ENCODE data around the gene GPX5. TPM values are rescaled to one million over a fixed set of nuclear protein-coding genes. Genes with fewer than 3 reads are reported as not detected.
"Not testable (repeated sequence)": the region's sequence is repeated elsewhere in the genome, so short reads cannot be mapped to it uniquely, and the experiment has no call there.

Gene GPX5
- total RNA-seq, 1 donor from 2014 or later = not detected

- Histone ChIP-seq H3K4me1 (peaks cover 3% of the 10 kb centered on the region), H3K9me3 (no peaks in the 10 kb centered on the region), H3K27ac (no peak overlapping the region), H3K27me3 (ENCODE audit: low read depth) (peaks cover 6% of the 10 kb centered on the region), H3K36me3 (no peaks in the 10 kb centered on the region), H3K4me3 (peak overlapping the region; percentile 43)
- DNase-seq (no peak), ATAC-seq (peak; percentile 42 to 68)
- TF ChIP-seq CTCF (IDR thresholded peaks at IDR 0.05) = no peak
- intact Hi-C loops (cut with DNase I) = no loop called here
These were observed 18.2 kb downstream of the GPX5 start for GRCh38 chr6:28543651-28544610.

GRCh38 chr6:28545955-28546354 is 20.3 kb downstream of the GPX5 start:
- no peak for DNase-seq
- Histone ChIP-seq H3K9me3 (no peaks in the 10 kb centered on the region), H3K27ac (no peak overlapping the region), H3K36me3 (no peaks in the 10 kb centered on the region), H3K4me3 (no peak overlapping the region), H3K4me1 (peaks cover 3% of the 10 kb centered on the region), H3K27me3 (ENCODE audit: low read depth) (peaks cover 6% of the 10 kb centered on the region)
- intact Hi-C loops (cut with DNase I) = no loop called here
- ATAC-seq = no peak
- TF ChIP-seq CTCF (IDR thresholded peaks at IDR 0.05) = no peak

GRCh38 chr6:28547003-28547402 is 21.3 kb downstream of the GPX5 start:
- DNase-seq; H3K27ac ChIP-seq; ATAC-seq; H3K9me3 ChIP-seq; H3K4me3 ChIP-seq; H3K27me3 ChIP-seq (ENCODE audit: low read depth); H3K4me1 ChIP-seq; intact Hi-C loops (cut with DNase I); H3K36me3 ChIP-seq: not testable (repeated sequence)

- peaks cover 4% of the 10 kb centered on the region for H3K27me3 ChIP-seq (ENCODE audit: low read depth)
- H3K27ac ChIP-seq = no peak overlapping the region
- ATAC-seq (no peak), DNase-seq (no peak)
- no peaks in the 10 kb centered on the region for H3K36me3 ChIP-seq
- TF ChIP-seq CTCF (IDR thresholded peaks at IDR 0.05) = no peak
- intact Hi-C loops (cut with DNase I) = no loop called here
- no peaks in the 10 kb centered on the region for H3K9me3 ChIP-seq
- H3K4me3 ChIP-seq = no peak overlapping the region
- no peaks in the 10 kb centered on the region for H3K4me1 ChIP-seq
These were observed 26.4 kb downstream of the GPX5 start for GRCh38 chr6:28551891-28552666.

GRCh38 chr6:28553384-28553985 is 27.8 kb downstream of the GPX5 start:
- Histone ChIP-seq H3K27ac (no peak overlapping the region), H3K9me3 (no peaks in the 10 kb centered on the region), H3K4me1 (no peaks in the 10 kb centered on the region), H3K27me3 (ENCODE audit: low read depth) (peaks cover 4% of the 10 kb centered on the region), H3K4me3 (no peak overlapping the region), H3K36me3 (no peaks in the 10 kb centered on the region)
- no peak for TF ChIP-seq CTCF (IDR thresholded peaks at IDR 0.05)
- ATAC-seq (no peak), DNase-seq (no peak)
- intact Hi-C loops (cut with DNase I) = no loop called here
